Upper lobe of left lung (tissue), 4 donors: ENCODE data around the gene SPTA1.

ENCODE experiments used
- CTCF ChIP-seq, 6 experiments: fragments of 450-650 bp in 4 of 6; fragments of 200-600 bp in 2 of 6; sonication (generic) in 2 of 6; IDR thresholded peaks; one replicate each; pipeline ENCODE4 v1.5.1; 2016 to 2019; ENCODE audit warnings: antibody characterized with exemption in 6 of 6
- EP300 ChIP-seq, 4 donors: sonication (generic); formaldehyde crosslinking; IDR thresholded peaks; one replicate each; pipeline ENCODE4 v1.5.1; 2017; ENCODE audit warnings: antibody characterized with exemption in 4 of 4, control low read depth in 2 of 4
- POLR2A ChIP-seq, 4 donors: fragments of 450-650 bp; IDR thresholded peaks; one replicate each; pipeline ENCODE4 v1.5.1; 2016 to 2017; ENCODE audit warnings: antibody characterized with exemption in 4 of 4, mild to moderate bottlenecking in 2 of 4
- POLR2AphosphoS5 ChIP-seq, 2 donors: sonication (generic); formaldehyde crosslinking; IDR thresholded peaks; one replicate each; pipeline ENCODE4 v1.5.1; 2017; ENCODE audit warnings: antibody characterized with exemption in 2 of 2

- TF ChIP-seq POLR2A (IDR thresholded peaks at IDR 0.05) (no peak), POLR2AphosphoS5 (IDR thresholded peaks at IDR 0.05) (no peak), CTCF (IDR thresholded peaks at IDR 0.05) (no peak), EP300 (IDR thresholded peaks at IDR 0.05) (no peak)
These were observed 5.8 kb upstream of the SPTA1 start for GRCh38 chr1:158692356-158692755.
